ENCODE measurements around the gene ITIH2. TPM values are rescaled to one million over a fixed set of nuclear protein-coding genes. Genes with fewer than 3 reads are reported as not detected.

The ITIH2 gene
- total and polyA plus RNA-seq, 4 donors = 23.4 to 128 (median 30.2) TPM

Other genes with a start within 250 kb of the ITIH2 start
- 100 to 1,000 TPM in 1 of 2 donors, 10 to 100 TPM in 1; 59.6 to 132 TPM for gene ITIH5, start 36.4 kb upstream of the ITIH2 start, total RNA-seq
- gene ITIH5, start 36.4 kb upstream of the ITIH2 start, polyA plus RNA-seq (ENCODE audit: insufficient read length in 2 of 2) = 10 to 100 TPM; 32.4 to 53.3 TPM
- gene KIN, start 84.7 kb downstream of the ITIH2 start, total RNA-seq = 10 to 100 TPM; 12.7 to 14.8 TPM
- 10 to 100 TPM; 16.8 to 16.9 TPM for gene KIN, start 84.7 kb downstream of the ITIH2 start, polyA plus RNA-seq (ENCODE audit: insufficient read length in 2 of 2)
- gene ATP5F1C, start 84.9 kb downstream of the ITIH2 start, total RNA-seq = 100 to 1,000 TPM; 284 to 313 TPM
- gene ATP5F1C, start 84.9 kb downstream of the ITIH2 start, polyA plus RNA-seq (ENCODE audit: insufficient read length in 2 of 2) = 100 to 1,000 TPM; 296 to 301 TPM
- gene TAF3, start 115.2 kb downstream of the ITIH2 start, total RNA-seq = 1 to 10 TPM; 3.8 to 4.2 TPM
- gene TAF3, start 115.2 kb downstream of the ITIH2 start, polyA plus RNA-seq (ENCODE audit: insufficient read length in 2 of 2) = 10 to 100 TPM in 1 of 2 donors, 1 to 10 TPM in 1; 7.9 to 10.8 TPM

Data from spinal cord (tissue), 4 donors.